H7 (cell line): ENCODE results near the gene GNAQ. TPM values are rescaled to one million over a fixed set of nuclear protein-coding genes. Genes with fewer than 3 reads are reported as not detected.

Source experiments
- DNase-seq: peaks from one replicate; pipeline ENCODE4 v3.0.0; 2012
- H3K27me3 ChIP-seq: 2 replicates; pipeline ENCODE4 v1.6.0; 2011; ENCODE audit warnings: mild to moderate bottlenecking, low read length; ENCODE audit not compliant: control insufficient read depth, insufficient read depth
- H3K36me3 ChIP-seq: replicated peaks from 2 replicates; pipeline ENCODE4 v1.5.1; 2011; ENCODE audit warnings: low read length; ENCODE audit not compliant: control insufficient read depth, insufficient read depth
- H3K4me3 ChIP-seq: 2 replicates; pipeline ENCODE4 v1.5.1; 2011; ENCODE audit warnings: low read depth, mild to moderate bottlenecking, control low read depth, low read length, moderate library complexity; ENCODE audit not compliant: insufficient read depth
- total RNA-seq: library from RNA; depleted of rRNA; stranded (reverse); fragments of >200 nt; shearing (Covaris generic); gene quantifications from 2 replicates; pipeline ENCODE4 v1.2.3, GENCODE V29; 2014

GNAQ gene
- total RNA-seq, 1 experiment from 2014 or later: 24.8 TPM

- no peak for DNase-seq
- no peaks in the 10 kb centered on the region for H3K27me3 ChIP-seq
- H3K36me3 ChIP-seq: no peaks in the 10 kb centered on the region
- H3K4me3 ChIP-seq: no peak overlapping the region
Observed at GRCh38 chr9:78041971-78042370, 10.4 kb upstream of the GNAQ start.

GRCh38 chr9:78040726-78041125 is 9.1 kb upstream of the GNAQ start:
- no peak for DNase-seq

GRCh38 chr9:78038620-78039300 is 7.1 kb upstream of the GNAQ start:
- no peak for DNase-seq
- no peaks in the 10 kb centered on the region for H3K36me3 ChIP-seq
- H3K4me3 ChIP-seq: no peak overlapping the region
- H3K27me3 ChIP-seq: no peaks in the 10 kb centered on the region

More at GRCh38 chr9:78040726-78041125, 9.1 kb upstream of the GNAQ start:
- Histone ChIP-seq H3K27me3 (no peaks in the 10 kb centered on the region), H3K4me3 (no peak overlapping the region), H3K36me3 (no peaks in the 10 kb centered on the region)

- no peaks in the 10 kb centered on the region for H3K36me3 ChIP-seq
- DNase-seq: peak; percentile 63
Observed at GRCh38 chr9:78035383-78035993, 3.9 kb upstream of the GNAQ start.

GRCh38 chr9:78033870-78034269 is 2.3 kb upstream of the GNAQ start:
- H3K36me3 ChIP-seq: no peaks in the 10 kb centered on the region
- no peak overlapping the region for H3K4me3 ChIP-seq
- DNase-seq: no peak
- H3K27me3 ChIP-seq: no peaks in the 10 kb centered on the region

More at GRCh38 chr9:78035383-78035993, 3.9 kb upstream of the GNAQ start:
- H3K4me3 ChIP-seq: no peak overlapping the region
- H3K27me3 ChIP-seq: no peaks in the 10 kb centered on the region

- no peaks in the 10 kb centered on the region for H3K27me3 ChIP-seq
- H3K4me3 ChIP-seq: peak overlapping the region; percentile 66
- no peak for DNase-seq
- no peaks in the 10 kb centered on the region for H3K36me3 ChIP-seq
Observed at GRCh38 chr9:78032730-78033457, 1.3 kb upstream of the GNAQ start.

GRCh38 chr9:78031893-78032729 is 500 bp upstream of the GNAQ start:
- DNase-seq: peak; percentile 93
- no peaks in the 10 kb centered on the region for H3K27me3 ChIP-seq
- peak overlapping the region; percentile 66 for H3K4me3 ChIP-seq
- no peaks in the 10 kb centered on the region for H3K36me3 ChIP-seq

GRCh38 chr9:78030553-78031443 is 813 bp downstream of the GNAQ start:
- no peaks in the 10 kb centered on the region for H3K27me3 ChIP-seq
- no peaks in the 10 kb centered on the region for H3K36me3 ChIP-seq
- peak; percentile 83 for DNase-seq
- peak overlapping the region; percentile 66 for H3K4me3 ChIP-seq

- H3K4me3 ChIP-seq: peak overlapping the region; percentile 66
- no peaks in the 10 kb centered on the region for H3K27me3 ChIP-seq
- DNase-seq: peak; percentile 64
- no peaks in the 10 kb centered on the region for H3K36me3 ChIP-seq
Observed at GRCh38 chr9:78030296-78030552, 1.4 kb downstream of the GNAQ start.

- DNase-seq: no peak
- Histone ChIP-seq H3K27me3 (no peaks in the 10 kb centered on the region), H3K36me3 (no peaks in the 10 kb centered on the region), H3K4me3 (peak overlapping the region; percentile 66)
Observed at GRCh38 chr9:78029551-78030295, 1.9 kb downstream of the GNAQ start.

GRCh38 chr9:78028926-78029325 is 2.7 kb downstream of the GNAQ start:
- H3K4me3 ChIP-seq: no peak overlapping the region
- H3K36me3 ChIP-seq: no peaks in the 10 kb centered on the region
- DNase-seq: no peak
- no peaks in the 10 kb centered on the region for H3K27me3 ChIP-seq

GRCh38 chr9:78026947-78027346 is 4.7 kb downstream of the GNAQ start:
- H3K36me3 ChIP-seq: no peaks in the 10 kb centered on the region
- no peak for DNase-seq
- no peaks in the 10 kb centered on the region for H3K27me3 ChIP-seq
- H3K4me3 ChIP-seq: no peak overlapping the region

- Histone ChIP-seq H3K4me3 (no peak overlapping the region), H3K27me3 (no peaks in the 10 kb centered on the region), H3K36me3 (no peaks in the 10 kb centered on the region)
- no peak for DNase-seq
Observed at GRCh38 chr9:78026416-78026815, 5.2 kb downstream of the GNAQ start.
